ENCODE results near the gene MEI1. TPM values are rescaled to one million over a fixed set of nuclear protein-coding genes. Genes with fewer than 3 reads are reported as not detected.

The MEI1 gene
- total and polyA plus RNA-seq, 9 of the 15 experiments (the other 6 are each of a cell fraction or from before 2014, with no cell fraction given): 0.08 to 0.68 (median 0.18) TPM; not detected in 2

DNA sequence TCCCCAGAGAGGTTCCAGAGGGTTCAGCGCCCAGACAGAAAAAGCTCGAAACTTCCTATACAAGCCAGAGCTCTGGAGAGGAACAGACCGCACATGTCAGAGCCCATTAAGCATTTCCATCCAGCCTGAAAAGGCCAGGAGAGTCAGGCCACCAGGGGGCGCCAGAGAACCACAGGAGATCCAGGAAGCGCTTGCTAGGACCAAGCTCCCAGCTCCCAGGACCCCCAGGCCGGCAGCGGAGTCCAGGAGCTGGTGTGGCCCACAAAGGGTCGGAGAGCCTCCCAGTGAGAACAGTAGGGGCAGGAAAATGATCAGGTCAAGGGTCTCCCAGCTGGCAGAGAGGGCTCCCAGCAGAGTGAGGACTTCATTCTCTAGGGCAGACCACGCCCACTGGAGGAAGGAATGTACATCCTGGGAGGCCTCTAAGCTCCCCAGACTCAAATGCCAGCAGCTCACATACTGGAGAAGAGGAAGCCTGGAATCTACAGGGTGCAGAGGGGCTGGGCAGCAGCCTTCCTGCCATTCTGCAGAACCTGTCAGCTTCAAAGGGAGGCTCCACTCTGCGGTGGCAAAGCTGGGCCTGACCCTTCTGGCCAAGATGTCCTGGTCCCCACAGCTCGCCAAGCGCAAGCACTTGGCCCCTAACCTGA, 2.1 kb upstream of the MEI1 start (continued):
- 0 out of 2 replicates have a peak, but pooled peaks have one; percentile 22 for TF ChIP-seq TEAD4 (IDR thresholded peaks at IDR 0.05; ENCODE audit: low read length)
- TF ChIP-seq TEAD4 (CRISPR knock-in tag; IDR thresholded peaks at IDR 0.05; ENCODE audit: borderline replicate concordance): no peak
- TF ChIP-seq THRAP3 (IDR thresholded peaks at IDR 0.05; ENCODE audit: borderline replicate concordance): no peak
- TF ChIP-seq TAF7 (tag; IDR thresholded peaks at IDR 0.05): no peak
- TF ChIP-seq ZNF224 (CRISPR knock-in tag; IDR thresholded peaks at IDR 0.05): no peak
- no peak for TF ChIP-seq RFX1 (IDR thresholded peaks at IDR 0.05)
- no peak for TF ChIP-seq GTF2E2 (tag; IDR thresholded peaks at IDR 0.05)
- TF ChIP-seq ZNF740 (CRISPR knock-in tag; IDR thresholded peaks at IDR 0.05): no peak
- no peak for TF ChIP-seq ZNF740 (tag; IDR thresholded peaks at IDR 0.05)
- TF ChIP-seq TFAM (CRISPR knock-in tag; conservative IDR thresholded peaks at IDR 0.05): no peak
- no peak for TF ChIP-seq POLR2AphosphoS2 (IDR thresholded peaks at IDR 0.05; ENCODE audit: low read length)
- TF ChIP-seq NEUROD1 (IDR thresholded peaks at IDR 0.05; ENCODE audit: borderline replicate concordance, low read depth, low read length, partially characterized antibody): no peak
- TF ChIP-seq ZNF780A (CRISPR knock-in tag; IDR thresholded peaks at IDR 0.05): no peak
- TF ChIP-seq STAT5A (IDR thresholded peaks at IDR 0.05; ENCODE audit: borderline replicate concordance, low read length): no peak
- no peak for TF ChIP-seq ZNF507 (tag; conservative IDR thresholded peaks at IDR 0.05)
- no peak for TF ChIP-seq ELF1 (tag; IDR thresholded peaks at IDR 0.05)
- TF ChIP-seq, protein P1, sequence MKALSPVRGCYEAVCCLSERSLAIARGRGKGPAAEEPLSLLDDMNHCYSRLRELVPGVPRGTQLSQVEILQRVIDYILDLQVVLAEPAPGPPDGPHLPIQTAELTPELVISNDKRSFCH (CRISPR knock-in tag; IDR thresholded peaks at IDR 0.05): no peak
- TF ChIP-seq, protein P1 (tag; IDR thresholded peaks at IDR 0.05): no peak
- TF ChIP-seq ZNF280A (IDR thresholded peaks at IDR 0.05; ENCODE audit: low read depth, partially characterized antibody): no peak

Measured in K562 (cell line).